ENCODE data around the gene LENEP.

GRCh38 chr1:154999571-155000410 lies 6.4 kb downstream of the LENEP start:
- no peak for TF ChIP-seq CTCF (IDR thresholded peaks at IDR 0.05)
- no peak for TF ChIP-seq POLR2A (IDR thresholded peaks at IDR 0.05)
- no peak for TF ChIP-seq EP300 (IDR thresholded peaks at IDR 0.05; ENCODE audit: low read depth)

All from transverse colon (tissue), 3 donors.